GM19328 (cell line): ENCODE results near the gene SLC17A5.
A peak's percentile ranks its signal among the peaks of the same experiment; 100 is the strongest.
"Not testable (repeated sequence)": the region's sequence is repeated elsewhere in the genome, so short reads cannot be mapped to it uniquely, and the experiment has no call there.

Experiments used
- ATAC-seq: cut with Tn5 transposase; IDR thresholded peaks from one replicate; pipeline ENCODE4 v1.9.1; 2021; ENCODE audit warnings: mild to moderate bottlenecking, moderate library complexity; ENCODE audit not compliant: unreplicated experiment

The SLC17A5 gene

DNA sequence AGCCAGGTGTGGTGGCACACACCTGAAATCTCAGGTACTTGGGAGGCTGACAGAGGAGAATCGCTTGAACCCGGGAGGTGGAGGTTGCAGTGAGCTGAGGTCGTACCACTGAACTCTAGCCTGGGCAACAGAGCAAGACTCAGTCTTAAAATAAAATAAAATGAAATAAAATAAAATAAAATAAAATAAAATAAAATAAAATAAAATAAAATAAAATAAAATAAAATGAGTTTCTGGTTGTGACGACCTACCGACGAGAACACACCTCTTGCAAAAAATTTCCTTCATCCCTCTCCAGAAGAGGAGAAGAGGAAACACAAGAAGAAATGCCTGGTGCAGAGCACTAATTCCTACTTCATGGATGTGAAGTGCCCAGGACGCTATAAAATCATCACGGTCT, 35.7 kb downstream of the SLC17A5 start:
- not testable (repeated sequence) for ATAC-seq

DNA sequence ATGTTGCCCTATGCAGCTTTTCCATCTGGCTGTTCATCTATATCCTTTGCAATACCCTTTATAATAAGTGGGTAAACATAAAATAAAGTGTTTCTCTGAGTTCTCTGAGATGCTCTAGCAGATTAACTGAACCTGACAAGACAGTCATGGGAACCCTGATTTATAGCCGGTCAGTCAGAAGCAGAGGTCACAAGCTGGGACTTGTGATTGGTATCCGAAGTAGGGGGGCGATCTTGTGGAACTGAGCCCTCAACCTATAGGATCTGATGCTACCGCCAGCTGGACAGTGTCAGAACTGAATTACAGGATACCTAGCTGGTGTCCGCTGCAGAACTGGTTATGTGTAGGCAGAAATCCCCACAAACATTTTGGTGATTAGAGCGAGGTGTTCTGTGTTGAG, 39.0 kb downstream of the SLC17A5 start:
- no peak for ATAC-seq

DNA sequence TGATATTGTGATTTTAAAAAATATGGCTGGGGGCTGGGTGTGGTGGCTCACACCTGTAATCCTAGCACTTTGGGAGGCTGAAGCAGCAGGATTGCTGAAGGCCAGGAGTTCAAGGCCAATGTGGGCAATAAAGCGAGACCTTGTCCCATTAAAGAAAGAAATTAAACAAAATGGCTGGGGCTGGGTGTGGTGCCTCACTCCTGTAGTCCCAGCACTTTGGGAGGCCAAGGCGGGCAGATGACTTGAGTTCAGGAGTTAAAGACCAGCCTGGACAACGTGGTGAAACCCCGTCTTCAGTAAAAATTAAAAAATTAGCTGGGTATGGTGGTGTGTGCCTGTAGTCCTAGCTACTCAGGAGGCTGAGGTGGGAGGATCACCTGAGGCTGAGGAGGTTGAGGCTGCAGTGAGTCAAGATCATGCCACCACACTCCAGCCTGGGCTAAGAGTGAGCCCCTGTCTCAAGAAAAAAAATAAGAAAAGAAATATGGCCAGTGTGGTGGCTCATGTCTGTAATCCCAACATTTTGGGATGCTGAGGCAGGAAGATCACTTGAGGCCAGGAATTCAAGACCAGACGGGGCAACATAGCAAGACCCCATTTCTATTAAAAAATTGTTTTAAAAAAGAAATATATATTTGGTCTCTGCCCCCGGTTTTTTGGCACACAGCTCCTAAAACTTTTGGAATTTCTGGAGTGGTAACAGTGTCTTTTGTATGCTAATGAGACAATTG, 39.8 kb downstream of the SLC17A5 start:
- ATAC-seq: no peak

- ATAC-seq: no peak
Observed at GRCh38 chr6:73612611-73613010, 41.2 kb downstream of the SLC17A5 start.

- no peak for ATAC-seq
Observed at GRCh38 chr6:73610444-73611275, 43.1 kb downstream of the SLC17A5 start.

DNA sequence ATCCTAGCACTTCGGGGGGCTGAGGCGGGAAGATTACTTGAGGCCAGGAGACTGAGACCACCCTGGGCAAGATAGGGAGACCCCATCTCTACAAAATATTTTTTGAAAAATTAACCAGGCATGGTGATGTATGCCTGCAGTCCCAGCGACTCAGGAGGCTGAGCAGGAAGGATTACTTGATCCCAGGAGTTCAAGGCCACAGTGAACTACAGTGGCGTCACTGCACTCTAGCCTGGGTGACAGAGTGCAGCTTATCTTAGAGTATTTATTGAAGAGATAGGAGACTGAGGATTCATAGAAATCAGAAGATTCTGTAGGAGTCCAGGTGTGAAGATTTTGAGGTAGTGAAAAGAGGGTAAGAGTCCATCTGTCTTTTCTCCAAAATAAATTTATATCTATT, 45.0 kb downstream of the SLC17A5 start:
- no peak for ATAC-seq

- no peak for ATAC-seq
Observed at GRCh38 chr6:73606428-73606827, 47.4 kb downstream of the SLC17A5 start.

DNA sequence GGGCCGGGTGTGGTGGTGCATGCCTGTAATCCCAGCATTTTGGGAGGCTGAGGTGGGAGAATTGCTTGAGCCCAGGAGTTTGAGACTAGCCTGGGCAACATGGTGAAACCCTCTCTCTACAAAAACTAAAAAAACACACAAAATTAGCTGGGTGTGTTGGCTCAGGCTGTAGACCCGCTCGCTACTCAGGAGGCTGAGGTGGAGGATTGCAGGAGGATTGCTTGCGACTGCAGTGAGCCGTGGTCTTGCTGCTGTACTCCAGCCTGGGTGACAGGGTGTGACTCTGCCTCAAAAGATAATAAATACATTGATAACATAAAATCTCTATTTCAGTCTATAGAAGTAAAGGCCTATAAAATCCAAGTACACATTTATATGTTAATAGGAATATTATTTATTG, 49.3 kb downstream of the SLC17A5 start:
- no peak for ATAC-seq

GRCh38 chr6:73604020-73604419, 49.8 kb downstream of the SLC17A5 start:
- ATAC-seq: no peak

- ATAC-seq: no peak
Observed at GRCh38 chr6:73586416-73586974, 67.3 kb downstream of the SLC17A5 start.

DNA sequence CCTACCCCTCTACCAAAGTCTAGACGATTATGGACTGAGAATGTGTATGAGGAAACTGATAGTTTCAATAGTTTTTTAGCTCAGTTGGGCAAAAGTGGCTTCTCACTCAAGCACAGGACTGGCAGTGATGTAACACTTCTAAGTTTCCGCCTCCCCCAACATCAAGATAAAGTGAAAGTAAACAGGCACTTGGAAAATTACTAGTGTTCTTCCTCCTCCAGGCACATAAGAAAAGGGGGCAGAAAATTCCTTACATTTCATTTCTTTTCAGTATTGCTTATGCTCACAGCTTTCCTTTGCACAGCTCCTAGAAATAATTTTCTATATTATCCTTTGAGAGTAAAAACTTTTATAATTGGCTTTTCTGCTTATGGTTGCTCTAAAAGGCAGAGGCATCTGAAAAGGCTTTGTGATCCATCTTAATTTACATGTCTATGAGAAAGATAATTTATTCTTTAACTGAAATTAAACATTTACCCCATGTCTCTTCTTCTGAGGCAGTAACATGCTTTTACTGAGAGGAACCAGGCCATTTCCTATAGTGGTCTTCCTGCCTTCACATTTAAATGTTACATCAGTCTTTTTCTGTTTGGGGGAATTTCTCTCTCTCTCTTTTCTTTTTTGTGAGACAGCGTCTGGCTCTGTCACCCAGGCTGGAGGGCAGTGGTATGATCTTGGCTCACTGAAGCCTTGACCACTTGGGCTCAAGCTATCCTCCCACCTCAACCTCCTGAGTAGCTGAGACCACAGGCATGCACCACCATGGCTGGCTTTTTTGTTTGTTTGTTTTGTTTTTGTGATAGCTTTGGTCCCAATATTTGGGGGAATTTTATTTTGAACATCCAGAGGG, 68.0 kb downstream of the SLC17A5 start:
- ATAC-seq: peak; percentile 74

- ATAC-seq: no peak
Observed at GRCh38 chr6:73581293-73581692, 72.5 kb downstream of the SLC17A5 start.

- peak; percentile 63 for ATAC-seq
Observed at GRCh38 chr6:73580247-73581149, 73.3 kb downstream of the SLC17A5 start.

DNA sequence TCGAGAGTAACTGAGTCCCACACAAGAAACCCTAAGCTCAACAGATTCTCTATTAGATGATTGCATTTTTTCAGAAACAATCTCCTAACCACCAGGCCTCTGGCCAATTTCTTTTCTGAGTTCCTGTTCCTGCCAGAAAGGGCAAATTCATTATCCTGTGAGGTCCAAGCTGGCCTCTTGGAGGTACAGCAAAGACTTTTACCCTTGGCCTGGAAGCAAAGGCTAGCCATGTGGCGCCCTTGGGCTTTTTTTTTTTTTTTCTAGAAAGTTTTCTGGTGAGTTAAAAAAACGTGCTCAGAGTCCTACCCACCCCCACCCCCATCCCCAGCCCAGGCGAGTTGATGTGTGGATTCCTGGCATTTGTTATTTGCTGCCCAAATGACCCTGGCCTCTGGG, 73.9 kb downstream of the SLC17A5 start:
- ATAC-seq: no peak

- no peak for ATAC-seq
Observed at GRCh38 chr6:73579389-73579788, 74.4 kb downstream of the SLC17A5 start.

DNA sequence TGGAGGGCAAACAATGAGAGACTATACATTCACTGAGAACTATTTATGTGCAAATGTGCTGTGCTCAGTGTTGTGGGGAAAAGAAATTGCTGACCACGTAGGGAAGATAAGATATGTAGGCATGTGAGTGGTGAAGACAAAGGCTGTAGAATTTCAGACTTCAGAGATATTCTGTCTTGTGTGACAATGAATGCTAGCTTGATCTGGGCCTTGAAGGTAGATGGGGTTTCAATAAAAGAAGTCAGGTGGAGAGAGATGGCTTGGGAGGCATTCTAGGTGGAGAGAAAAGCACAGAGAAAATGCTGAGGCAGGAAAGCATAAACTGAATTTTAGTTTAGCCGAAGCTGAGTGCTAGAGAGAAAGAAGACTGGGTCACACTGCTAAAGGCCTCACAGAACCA, 76.1 kb downstream of the SLC17A5 start:
- no peak for ATAC-seq

DNA sequence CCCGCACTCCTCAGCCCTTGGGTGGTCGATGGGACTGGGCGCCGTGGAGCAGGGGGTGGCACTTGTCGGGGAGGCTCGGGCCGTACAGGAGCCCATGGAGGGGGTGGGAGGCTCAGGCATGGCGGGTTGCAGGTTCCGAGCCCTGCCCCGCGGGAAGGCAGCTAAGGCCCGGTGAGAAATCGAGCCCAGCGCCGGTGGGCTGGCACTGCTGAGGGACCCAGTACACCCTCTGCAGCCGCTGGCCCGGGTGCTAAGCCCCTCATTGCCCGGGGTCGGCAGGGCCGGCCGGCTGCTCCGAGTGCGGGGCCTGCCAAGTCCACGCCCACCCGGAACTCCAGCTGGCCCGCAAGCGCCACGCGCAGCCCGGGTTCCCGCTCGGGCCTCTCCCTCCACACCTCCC, 81.3 kb downstream of the SLC17A5 start:
- not testable (repeated sequence) for ATAC-seq

- ATAC-seq: not testable (repeated sequence)
Observed at GRCh38 chr6:73571218-73572181, 82.3 kb downstream of the SLC17A5 start.

- ATAC-seq: no peak
Observed at GRCh38 chr6:73569121-73569520, 84.7 kb downstream of the SLC17A5 start.
